ENCODE results near the gene OBP2A. TPM values are rescaled to one million over a fixed set of nuclear protein-coding genes. Genes with fewer than 3 reads are reported as not detected.
"Not testable (repeated sequence)": the region's sequence is repeated elsewhere in the genome, so short reads cannot be mapped to it uniquely, and the experiment has no call there.

Gene OBP2A
- total RNA-seq, 4 donors from 2014 or later, result not detected

DNA sequence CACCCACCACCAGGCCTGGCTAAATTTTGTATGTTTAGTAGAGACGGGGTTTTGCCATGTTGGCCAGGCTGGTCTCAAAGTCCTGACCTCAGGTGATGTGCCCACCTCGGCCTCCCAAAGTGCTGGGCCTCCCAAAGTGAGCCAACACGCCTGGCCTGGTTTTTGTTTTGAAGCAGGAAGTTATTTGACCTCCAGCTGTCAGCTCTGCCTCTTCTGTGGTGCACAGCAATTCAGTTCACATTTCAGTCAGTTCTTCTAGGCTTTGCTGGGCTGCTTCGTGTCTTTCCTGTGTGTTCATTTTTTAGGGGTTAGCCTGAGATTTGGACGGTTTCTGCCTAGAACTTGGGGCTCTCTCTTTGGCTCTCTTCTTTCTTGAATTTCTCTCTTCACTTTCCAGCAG lies 15.8 kb upstream of the OBP2A start:
- H3K36me3 ChIP-seq, result no peaks in the 10 kb centered on the region
- ATAC-seq, result no peak
- H3K27ac ChIP-seq, result no peak overlapping the region
- WGBS, 2 donors (ENCODE audit: low coverage in 1 of 2), result 40% methylated on average over 3 of the region's 5 CpGs; no CpG with 5 or more reads in 1 of the 2 donors
- no peak overlapping the region for H3K4me3 ChIP-seq
- H3K4me1 ChIP-seq, result no peaks in the 10 kb centered on the region
- no peak for TF ChIP-seq POLR2A (IDR thresholded peaks at IDR 0.05)
- TF ChIP-seq, protein P1, sequence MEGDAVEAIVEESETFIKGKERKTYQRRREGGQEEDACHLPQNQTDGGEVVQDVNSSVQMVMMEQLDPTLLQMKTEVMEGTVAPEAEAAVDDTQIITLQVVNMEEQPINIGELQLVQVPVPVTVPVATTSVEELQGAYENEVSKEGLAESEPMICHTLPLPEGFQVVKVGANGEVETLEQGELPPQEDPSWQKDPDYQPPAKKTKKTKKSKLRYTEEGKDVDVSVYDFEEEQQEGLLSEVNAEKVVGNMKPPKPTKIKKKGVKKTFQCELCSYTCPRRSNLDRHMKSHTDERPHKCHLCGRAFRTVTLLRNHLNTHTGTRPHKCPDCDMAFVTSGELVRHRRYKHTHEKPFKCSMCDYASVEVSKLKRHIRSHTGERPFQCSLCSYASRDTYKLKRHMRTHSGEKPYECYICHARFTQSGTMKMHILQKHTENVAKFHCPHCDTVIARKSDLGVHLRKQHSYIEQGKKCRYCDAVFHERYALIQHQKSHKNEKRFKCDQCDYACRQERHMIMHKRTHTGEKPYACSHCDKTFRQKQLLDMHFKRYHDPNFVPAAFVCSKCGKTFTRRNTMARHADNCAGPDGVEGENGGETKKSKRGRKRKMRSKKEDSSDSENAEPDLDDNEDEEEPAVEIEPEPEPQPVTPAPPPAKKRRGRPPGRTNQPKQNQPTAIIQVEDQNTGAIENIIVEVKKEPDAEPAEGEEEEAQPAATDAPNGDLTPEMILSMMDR (IDR thresholded peaks at IDR 0.05), result no peak
- no peak for TF ChIP-seq EP300 (IDR thresholded peaks at IDR 0.05)
- TF ChIP-seq POLR2AphosphoS5 (IDR thresholded peaks at IDR 0.05), result no peak
- H3K27me3 ChIP-seq, result peaks cover 75% of the 10 kb centered on the region
- peaks cover 0 to 14% (median 0%) of the 10 kb centered on the region in 3 donors for H3K9me3 ChIP-seq

DNA sequence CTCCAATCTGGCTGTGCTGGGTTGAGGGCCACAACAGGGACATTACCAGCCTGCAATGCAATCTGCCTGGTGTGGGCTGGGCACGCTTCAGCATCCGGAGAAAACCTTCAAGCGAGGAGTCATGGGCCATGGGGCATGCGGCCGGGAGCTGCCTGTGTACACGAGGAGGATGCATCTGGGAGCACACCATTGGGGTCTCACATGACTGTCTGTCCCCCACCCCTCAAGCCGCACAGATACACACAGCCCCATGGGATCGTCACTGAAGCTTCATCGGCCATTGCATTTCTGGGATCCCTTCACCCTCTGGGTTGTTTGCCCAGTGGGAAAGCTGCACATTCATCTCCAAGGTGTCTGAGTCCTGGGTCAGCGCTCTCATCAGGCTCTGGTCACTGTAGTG lies 14.8 kb upstream of the OBP2A start:
- Histone ChIP-seq H3K27ac (no peak overlapping the region), H3K4me1 (no peaks in the 10 kb centered on the region), H3K27me3 (peaks cover 70% of the 10 kb centered on the region), H3K36me3 (no peaks in the 10 kb centered on the region), H3K9me3 (peaks cover 0 to 14% (median 0%) of the 10 kb centered on the region in 3 donors), H3K4me3 (no peak overlapping the region)
- 94% methylated on average over 9 of the region's 10 CpGs; no CpG with 5 or more reads in 1 of the 2 donors for WGBS, 2 donors (ENCODE audit: low coverage in 1 of 2)
- TF ChIP-seq, protein P1 (IDR thresholded peaks at IDR 0.05), result no peak
- TF ChIP-seq POLR2A (IDR thresholded peaks at IDR 0.05) (no peak), POLR2AphosphoS5 (IDR thresholded peaks at IDR 0.05) (no peak), EP300 (IDR thresholded peaks at IDR 0.05) (no peak)
- no peak for ATAC-seq

DNA sequence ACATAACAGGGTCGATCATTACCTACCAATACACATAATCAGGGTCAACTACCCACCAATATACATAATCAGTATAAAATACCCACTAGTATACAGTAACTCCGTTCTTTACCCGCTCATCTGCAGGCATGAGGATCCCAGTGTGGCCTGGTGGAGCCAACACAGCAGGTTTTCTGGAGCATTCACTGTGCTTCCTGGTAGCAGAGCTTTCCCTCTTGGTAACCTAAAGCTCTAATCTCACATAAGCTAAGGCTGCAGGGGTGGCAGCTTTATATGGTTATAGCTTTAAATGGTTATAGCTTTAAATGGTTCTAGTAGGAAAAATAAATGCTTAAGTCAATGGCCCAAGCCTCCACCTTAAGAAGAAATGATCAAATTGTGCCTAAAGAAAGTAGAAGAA lies 12.8 kb upstream of the OBP2A start:
- WGBS, 2 donors (ENCODE audit: low coverage in 1 of 2), result 55% methylated on average over 1 of the region's 3 CpGs; no CpG with 5 or more reads in 1 of the 2 donors
- Histone ChIP-seq H3K27ac (no peak overlapping the region), H3K9me3 (peaks cover 0 to 14% (median 0%) of the 10 kb centered on the region in 3 donors), H3K4me1 (no peaks in the 10 kb centered on the region), H3K36me3 (no peaks in the 10 kb centered on the region), H3K27me3 (peaks cover 66% of the 10 kb centered on the region), H3K4me3 (no peak overlapping the region)
- no peak for TF ChIP-seq POLR2A (IDR thresholded peaks at IDR 0.05)
- TF ChIP-seq, protein P1 (IDR thresholded peaks at IDR 0.05), result no peak
- TF ChIP-seq POLR2AphosphoS5 (IDR thresholded peaks at IDR 0.05), result no peak
- TF ChIP-seq EP300 (IDR thresholded peaks at IDR 0.05), result no peak
- no peak for ATAC-seq

DNA sequence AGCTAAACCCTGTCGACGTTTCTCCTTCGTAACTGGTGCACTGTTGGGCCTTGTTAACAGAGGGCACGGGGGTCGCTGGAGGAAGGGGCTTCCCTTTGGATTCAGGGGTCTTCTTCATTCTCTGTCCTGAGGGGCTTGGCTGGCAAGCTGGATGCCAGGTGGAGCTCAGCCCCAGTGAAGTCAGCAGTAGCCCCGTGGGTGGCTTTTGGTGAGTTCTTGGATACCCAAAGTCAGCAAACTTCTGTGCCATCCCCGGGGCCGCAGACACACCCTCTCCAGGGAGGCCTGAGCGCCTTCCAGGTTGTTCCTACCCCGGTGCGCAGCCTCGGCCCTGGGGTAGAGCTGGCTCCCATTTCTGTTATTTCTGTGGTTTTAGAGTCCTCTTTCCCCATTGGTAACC lies 12.3 kb upstream of the OBP2A start:
- no peaks in the 10 kb centered on the region for H3K36me3 ChIP-seq
- H3K27ac ChIP-seq, result no peak overlapping the region
- TF ChIP-seq POLR2A (IDR thresholded peaks at IDR 0.05), result no peak
- TF ChIP-seq, protein P1 (IDR thresholded peaks at IDR 0.05), result no peak
- no peak for TF ChIP-seq EP300 (IDR thresholded peaks at IDR 0.05)
- H3K9me3 ChIP-seq, result peaks cover 0 to 14% (median 0%) of the 10 kb centered on the region in 3 donors
- no CpG with 5 or more reads among the region's 12 CpGs for WGBS, 2 donors (ENCODE audit: low coverage in 1 of 2)
- H3K4me3 ChIP-seq, result no peak overlapping the region
- no peaks in the 10 kb centered on the region for H3K4me1 ChIP-seq
- ATAC-seq, result no peak
- H3K27me3 ChIP-seq, result peaks cover 66% of the 10 kb centered on the region

DNA sequence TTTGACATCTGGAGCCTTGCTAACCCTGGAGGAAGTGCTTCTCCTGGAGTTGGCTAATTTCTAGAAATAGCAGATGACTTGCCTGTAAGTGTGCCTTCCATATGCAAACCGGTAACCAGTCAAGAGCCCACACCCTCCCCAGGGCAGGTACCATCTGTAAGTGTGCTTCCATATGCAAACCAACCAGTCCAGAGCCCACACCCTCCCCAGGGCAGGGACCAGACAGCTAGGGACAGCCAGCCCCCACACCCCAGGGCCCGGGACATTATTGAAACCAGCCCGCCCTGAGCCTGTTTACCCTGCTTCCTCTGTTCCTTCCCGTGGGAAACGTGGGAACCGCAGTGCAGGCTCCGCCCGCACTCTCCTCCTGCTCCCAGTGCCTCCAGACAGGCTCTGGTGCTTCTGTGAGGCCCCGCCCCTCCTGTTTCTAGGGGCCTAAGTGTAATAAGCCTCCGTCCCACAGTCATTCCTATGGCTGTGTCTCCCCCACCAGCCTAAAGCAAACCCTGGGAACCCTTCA lies 11.7 kb upstream of the OBP2A start:
- not testable (repeated sequence) for H3K4me1 ChIP-seq, H3K4me3 ChIP-seq, H3K36me3 ChIP-seq, H3K27ac ChIP-seq, ATAC-seq
- peaks cover 67% of the 10 kb centered on the region for H3K27me3 ChIP-seq
- 20% methylated on average over 1 of the region's 10 CpGs for WGBS, 2 donors (ENCODE audit: low coverage in 1 of 2)
- peaks cover 0 to 11% (median 0%) of the 10 kb centered on the region in 3 donors for H3K9me3 ChIP-seq

DNA sequence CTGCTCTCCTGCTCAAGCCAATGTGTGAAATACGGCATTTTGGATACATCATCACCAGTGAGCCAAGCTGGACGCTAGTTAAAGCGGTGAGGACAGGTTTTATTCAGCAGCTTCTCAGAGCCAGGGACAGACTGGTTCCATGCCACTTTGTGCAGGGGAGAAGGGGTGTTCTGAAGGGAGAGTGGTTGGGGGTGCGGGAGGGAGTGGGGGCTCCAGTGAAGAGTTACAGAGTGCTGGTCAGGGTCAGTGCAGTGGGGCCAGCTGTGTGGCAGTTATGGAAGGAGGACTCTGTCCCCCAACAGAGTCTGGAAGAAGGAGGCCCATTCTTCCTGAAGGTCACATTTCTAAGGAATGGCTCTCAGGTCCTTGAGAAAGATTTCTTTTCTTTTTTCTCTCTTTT lies 11.1 kb upstream of the OBP2A start:
- WGBS, 2 donors (ENCODE audit: low coverage in 1 of 2), result 100% methylated on average over 1 of the region's 4 CpGs; no CpG with 5 or more reads in 1 of the 2 donors
- H3K36me3 ChIP-seq, H3K9me3 ChIP-seq, H3K4me1 ChIP-seq, ATAC-seq, H3K27ac ChIP-seq, H3K4me3 ChIP-seq: not testable (repeated sequence)
- H3K27me3 ChIP-seq, result peaks cover 70% of the 10 kb centered on the region

DNA sequence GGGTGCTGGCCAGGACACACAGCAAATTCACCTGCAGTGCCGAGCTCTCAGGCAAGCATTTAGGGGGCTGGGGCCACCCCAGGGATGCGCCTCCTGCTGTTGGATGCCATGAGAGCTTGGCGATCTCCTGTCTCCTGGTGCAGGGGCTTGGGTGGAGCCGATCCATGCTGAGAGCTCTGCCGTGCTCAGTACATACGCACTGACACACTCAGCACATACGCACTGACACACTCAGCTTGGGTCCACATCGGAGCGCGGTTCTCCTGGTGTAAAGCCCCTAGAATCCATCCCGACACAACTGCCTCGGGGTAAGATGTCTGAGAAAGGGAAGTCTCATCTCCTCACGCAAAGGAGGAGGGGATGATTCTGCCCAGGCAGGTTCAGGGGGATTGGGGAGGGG lies 10.3 kb upstream of the OBP2A start:
- ATAC-seq, H3K4me3 ChIP-seq, H3K36me3 ChIP-seq, H3K9me3 ChIP-seq, H3K27ac ChIP-seq, H3K4me1 ChIP-seq: not testable (repeated sequence)
- 90% methylated on average over 2 of the region's 13 CpGs; no CpG with 5 or more reads in 1 of the 2 donors for WGBS, 2 donors (ENCODE audit: low coverage in 1 of 2)
- H3K27me3 ChIP-seq, result peaks cover 70% of the 10 kb centered on the region

Measured in gastroesophageal sphincter (tissue), 4 donors.